Motor neuron (in vitro differentiated cells): Measurements from ENCODE around the gene CACNG3. TPM values are rescaled to one million over a fixed set of nuclear protein-coding genes. Genes with fewer than 3 reads are reported as not detected.
"Not testable (repeated sequence)": the region's sequence is repeated elsewhere in the genome, so short reads cannot be mapped to it uniquely, and the experiment has no call there.

ENCODE experiments used
- ATAC-seq, 8 experiments: fragments of 200-7000 bp; cut with Tn5 transposase; replicated peaks in 6 of 8; 2 replicates each; pipeline ENCODE4 v1.8.0; 2021; ENCODE audit warnings: mild to moderate bottlenecking in 8 of 8, moderate library complexity in 8 of 8
- H3K27ac ChIP-seq, 2 donors: fragments of 250-450 bp; sonication (Bioruptor Pico); 2 replicates each; pipeline ENCODE4 v1.9.0; 2021; ENCODE audit warnings: antibody characterized with exemption in 2 of 2, mild to moderate bottlenecking in 2 of 2, moderate library complexity in 1 of 2
- H3K4me1 ChIP-seq, 2 donors: fragments of 250-450 bp; sonication (Bioruptor Pico); replicated peaks in 1 of 2; 2 replicates each; pipeline ENCODE4 v1.6.1; 2021; ENCODE audit warnings: antibody characterized with exemption in 2 of 2, mild to moderate bottlenecking in 2 of 2, moderate library complexity in 1 of 2
- H3K4me3 ChIP-seq, 5 donors: fragments of 250-450 bp; sonication (Bioruptor Pico); 2 replicates each; pipeline ENCODE4 v1.9.0; 2021; ENCODE audit warnings: antibody characterized with exemption in 5 of 5, mild to moderate bottlenecking in 5 of 5, moderate library complexity in 4 of 5
- WGBS, 10 experiments: fragments of 450-650 bp; shearing (Covaris generic); methylation state at CpG; one replicate each; pipeline ENCODE4 v1.0.0; 2022; 5-methylcytosine and 5-hydroxymethylcytosine counted together
- in situ Hi-C, 9 experiments: fragments of 400-800 bp; cut with MboI; loops; one replicate each; pipeline ENCODE4 v1.15.0; 2021; ENCODE audit warnings: low sequenced_read_pairs in 9 of 9, low pct_unique_long_range_greater_than_20kb in 2 of 9; ENCODE audit not compliant: unreplicated experiment in 9 of 9
- total RNA-seq, 8 experiments: library from RNA; unstranded; fragments of 300-600 nt; gene quantifications; 2 replicates each; pipeline versions ENCODE4 v1.2.3 to v1.2.4, GENCODE V29; 2022

Gene CACNG3
- 1 to 10 TPM in 1 of 8 experiments, under 1 TPM in 6, not detected in 1; 0.05 to 1.4 (median 0.23) TPM for total RNA-seq

GRCh38 chr16:24255456-24256371 lies at the start of gene CACNG3:
TSS of gene CACNG3 (plus strand) at chr16:24256335. CDS start at chr16:24256755, 420 bp downstream.
- H3K4me1 ChIP-seq = no peaks in the 10 kb centered on the region
- ATAC-seq = peak; percentile 73 to 98 (median 83)
- no peak within 1 kb of the TSS for H3K27ac ChIP-seq
- WGBS, 10 experiments = 0 to 20% (median 8%) methylated on average over 3 to 17 of the region's 54 CpGs; no CpG with 5 or more reads in 5 of the 10 experiments
- peak within 1 kb of the TSS in 4 of 5 donors; percentile 2 to 38 (median 28) for H3K4me3 ChIP-seq
- in situ Hi-C loops = loop anchor here in 1 of 9 experiments (25.0 kb wide), 1 partner anchor 232 kb away; no protein-coding TSS in a partner anchor

GRCh38 chr16:24206926-24207325 lies 49.2 kb upstream of the CACNG3 start:
- in situ Hi-C loops = no loop called here
- ATAC-seq = no peak
- Histone ChIP-seq H3K4me1 (peaks cover 0 to 7% of the 10 kb centered on the region in 2 donors), H3K27ac (no peak overlapping the region), H3K4me3 (no peak overlapping the region)
- whole genome bisulfite sequencing, 10 experiments = 0 to 100% (median 82%) methylated on average over 1 to 3 of the region's 3 CpGs; no CpG with 5 or more reads in 2 of the 10 experiments

- H3K4me3 ChIP-seq = no peak overlapping the region
- H3K27ac ChIP-seq = peak overlapping the region in 1 of 2 donors; percentile 8
- WGBS, 10 experiments = 0 to 60% (median 43%) methylated on average over 1 to 4 of the region's 5 CpGs; no CpG with 5 or more reads in 3 of the 10 experiments
- ATAC-seq = peak in 4 of 8 experiments; percentile 13 to 51 (median 18)
- peaks cover 0 to 7% of the 10 kb centered on the region in 2 donors for H3K4me1 ChIP-seq
- in situ Hi-C loops = no loop called here
Observed at GRCh38 chr16:24208710-24209109, 47.4 kb upstream of the CACNG3 start.

GRCh38 chr16:24214992-24215391 lies 41.1 kb upstream of the CACNG3 start:
- in situ Hi-C loops = no loop called here
- 11 to 100% (median 95%) methylated on average over 1 to 3 of the region's 3 CpGs; no CpG with 5 or more reads in 1 of the 10 experiments for WGBS, 10 experiments
- no peak for ATAC-seq
- H3K4me1 ChIP-seq = no peaks in the 10 kb centered on the region
- no peak overlapping the region for H3K27ac ChIP-seq
- H3K4me3 ChIP-seq = no peak overlapping the region

- ATAC-seq = no peak
- no peak overlapping the region for H3K27ac ChIP-seq
- H3K4me3 ChIP-seq = no peak overlapping the region
- H3K4me1 ChIP-seq = no peaks in the 10 kb centered on the region
- in situ Hi-C loops = no loop called here
Observed at GRCh38 chr16:24216961-24217360, 39.2 kb upstream of the CACNG3 start.

GRCh38 chr16:24217461-24217860 lies 38.7 kb upstream of the CACNG3 start:
- 14 to 85% (median 40%) methylated on average over 2 to 3 of the region's 3 CpGs; no CpG with 5 or more reads in 3 of the 10 experiments for WGBS, 10 experiments
- no peak overlapping the region for H3K27ac ChIP-seq
- no peak for ATAC-seq
- H3K4me1 ChIP-seq = no peaks in the 10 kb centered on the region
- no peak overlapping the region for H3K4me3 ChIP-seq
- in situ Hi-C loops = no loop called here

- 0 to 100% (median 95%) methylated on average over 1 to 4 of the region's 4 CpGs; no CpG with 5 or more reads in 5 of the 10 experiments for WGBS, 10 experiments
- ATAC-seq = no peak
- Histone ChIP-seq H3K4me1 (no peaks in the 10 kb centered on the region), H3K4me3 (no peak overlapping the region), H3K27ac (no peak overlapping the region)
- in situ Hi-C loops = no loop called here
Observed at GRCh38 chr16:24218299-24218698, 37.8 kb upstream of the CACNG3 start.

GRCh38 chr16:24221219-24221618 lies 34.9 kb upstream of the CACNG3 start:
- no peak overlapping the region for H3K4me3 ChIP-seq
- no peak for ATAC-seq
- H3K27ac ChIP-seq = no peak overlapping the region
- in situ Hi-C loops = no loop called here
- H3K4me1 ChIP-seq = no peaks in the 10 kb centered on the region
- 0 to 100% (median 63%) methylated on average over 1 to 2 of the region's 2 CpGs; no CpG with 5 or more reads in 4 of the 10 experiments for WGBS, 10 experiments

- Histone ChIP-seq H3K27ac (no peak overlapping the region), H3K4me1 (no peaks in the 10 kb centered on the region), H3K4me3 (no peak overlapping the region)
- in situ Hi-C loops = no loop called here
- no peak for ATAC-seq
- WGBS, 10 experiments = 63 to 100% (median 84%) methylated on average over 1 to 5 of the region's 7 CpGs; no CpG with 5 or more reads in 4 of the 10 experiments
Observed at GRCh38 chr16:24228514-24228913, 27.6 kb upstream of the CACNG3 start.

- no peak overlapping the region for H3K4me3 ChIP-seq
- WGBS, 10 experiments = 8 to 100% (median 86%) methylated on average over 1 to 2 of the region's 2 CpGs; no CpG with 5 or more reads in 1 of the 10 experiments
- in situ Hi-C loops = no loop called here
- H3K27ac ChIP-seq = no peak overlapping the region
- no peak for ATAC-seq
- no peaks in the 10 kb centered on the region for H3K4me1 ChIP-seq
Observed at GRCh38 chr16:24232936-24233335, 23.2 kb upstream of the CACNG3 start.

GRCh38 chr16:24234737-24235136 lies 21.4 kb upstream of the CACNG3 start:
- in situ Hi-C loops = no loop called here
- Histone ChIP-seq H3K4me3 (no peak overlapping the region), H3K4me1 (no peaks in the 10 kb centered on the region), H3K27ac (no peak overlapping the region)
- 25 to 100% (median 83%) methylated on average over 1 to 4 of the region's 5 CpGs; no CpG with 5 or more reads in 5 of the 10 experiments for WGBS, 10 experiments
- no peak for ATAC-seq

- Histone ChIP-seq H3K27ac (no peak overlapping the region), H3K4me3 (no peak overlapping the region), H3K4me1 (no peaks in the 10 kb centered on the region)
- ATAC-seq = no peak
- in situ Hi-C loops = no loop called here
- 17 to 20% methylated on average over 1 of the region's 2 CpGs; no CpG with 5 or more reads in 8 of the 10 experiments for WGBS, 10 experiments
Observed at GRCh38 chr16:24235806-24236205, 20.3 kb upstream of the CACNG3 start.

GRCh38 chr16:24238846-24239245 lies 17.3 kb upstream of the CACNG3 start:
- H3K4me3 ChIP-seq, H3K27ac ChIP-seq, ATAC-seq, H3K4me1 ChIP-seq, in situ Hi-C loops: not testable (repeated sequence)
- WGBS, 10 experiments = 0 to 48% (median 19%) methylated on average over 1 to 2 of the region's 2 CpGs; no CpG with 5 or more reads in 6 of the 10 experiments
